ENCODE measurements around the gene HSPA6.
"Not testable (repeated sequence)": the region's sequence is repeated elsewhere in the genome, so short reads cannot be mapped to it uniquely, and the experiment has no call there.

The HSPA6 gene

DNA sequence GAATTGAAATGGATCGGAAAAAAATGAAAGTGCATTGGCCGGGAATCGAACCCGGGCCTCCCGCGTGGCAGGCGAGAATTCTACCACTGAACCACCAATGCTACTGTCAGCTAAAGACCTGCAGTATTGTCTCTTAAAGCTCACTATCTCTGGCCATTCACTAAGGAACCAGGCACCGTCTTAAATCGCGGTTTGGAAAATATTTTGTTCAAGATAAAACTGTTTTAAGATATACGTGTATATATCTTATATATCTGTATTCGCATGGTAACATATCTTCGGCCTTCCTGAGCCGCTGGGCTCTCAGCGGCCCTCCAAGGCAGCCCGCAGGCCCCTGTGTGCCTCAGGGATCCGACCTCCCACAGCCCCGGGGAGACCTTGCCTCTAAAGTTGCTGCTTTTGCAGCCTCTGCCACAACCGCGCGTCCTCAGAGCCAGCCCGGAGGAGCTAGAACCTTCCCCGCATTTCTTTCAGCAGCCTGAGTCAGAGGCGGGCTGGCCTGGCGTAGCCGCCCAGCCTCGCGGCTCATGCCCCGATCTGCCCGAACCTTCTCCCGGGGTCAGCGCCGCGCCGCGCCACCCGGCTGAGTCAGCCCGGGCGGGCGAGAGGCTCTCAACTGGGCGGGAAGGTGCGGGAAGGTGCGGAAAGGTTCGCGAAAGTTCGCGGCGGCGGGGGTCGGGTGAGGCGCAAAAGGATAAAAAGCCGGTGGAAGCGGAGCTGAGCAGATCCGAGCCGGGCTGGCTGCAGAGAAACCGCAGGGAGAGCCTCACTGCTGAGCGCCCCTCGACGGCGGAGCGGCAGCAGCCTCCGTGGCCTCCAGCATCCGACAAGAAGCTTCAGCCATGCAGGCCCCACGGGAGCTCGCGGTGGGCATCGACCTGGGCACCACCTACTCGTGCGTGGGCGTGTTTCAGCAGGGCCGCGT, at the start of gene HSPA6:
TSS of gene HSPA6 (plus strand) at position 724 of the 925 bp plus-strand sequence. CDS start at position 843, 119 bp downstream.
- DNase-seq (ENCODE audit: low read depth, low spot score): peak; percentile 86

DNA sequence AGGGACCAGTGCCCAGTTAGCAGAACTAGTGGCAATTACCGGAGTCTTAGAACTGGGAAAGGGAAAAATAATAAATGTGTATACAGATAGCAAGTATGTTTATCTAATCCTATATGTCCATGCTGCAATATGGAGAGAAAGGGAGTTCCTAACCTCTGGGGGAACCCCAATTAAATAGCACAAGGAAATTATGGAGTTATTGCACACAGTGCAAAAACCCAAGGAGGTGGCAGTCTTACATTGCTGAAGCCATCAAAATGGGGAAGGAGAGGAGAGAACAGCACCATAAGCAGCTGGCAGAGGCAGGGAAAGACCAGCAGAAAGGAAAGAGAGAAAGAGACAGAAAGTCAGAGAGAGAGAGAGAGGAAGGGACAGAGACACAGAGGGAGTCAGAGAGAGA, 46.6 kb upstream of the HSPA6 start:
- not testable (repeated sequence) for DNase-seq (ENCODE audit: low read depth, low spot score)

DNA sequence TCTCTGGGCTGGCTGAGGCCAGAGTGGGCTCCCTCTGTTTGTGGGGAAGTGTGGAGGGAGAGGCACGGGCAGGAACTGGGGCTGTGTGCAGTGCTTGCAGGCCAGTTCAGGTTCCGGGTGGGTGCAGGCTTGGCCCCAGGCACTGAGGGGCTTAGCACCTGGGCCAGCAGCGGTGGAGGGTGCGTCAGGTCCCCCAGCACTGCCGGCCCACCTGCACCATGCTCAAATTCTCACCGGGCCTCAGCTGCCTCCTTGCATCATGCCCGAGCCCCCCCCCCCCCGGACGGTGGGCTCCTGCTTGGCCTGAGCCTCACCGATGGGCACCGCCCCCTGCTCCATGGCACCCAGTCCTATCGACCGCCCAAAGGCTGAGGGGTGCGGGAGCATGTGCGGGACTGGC, 45.4 kb upstream of the HSPA6 start:
- no peak for DNase-seq (ENCODE audit: low read depth, low spot score)

DNA sequence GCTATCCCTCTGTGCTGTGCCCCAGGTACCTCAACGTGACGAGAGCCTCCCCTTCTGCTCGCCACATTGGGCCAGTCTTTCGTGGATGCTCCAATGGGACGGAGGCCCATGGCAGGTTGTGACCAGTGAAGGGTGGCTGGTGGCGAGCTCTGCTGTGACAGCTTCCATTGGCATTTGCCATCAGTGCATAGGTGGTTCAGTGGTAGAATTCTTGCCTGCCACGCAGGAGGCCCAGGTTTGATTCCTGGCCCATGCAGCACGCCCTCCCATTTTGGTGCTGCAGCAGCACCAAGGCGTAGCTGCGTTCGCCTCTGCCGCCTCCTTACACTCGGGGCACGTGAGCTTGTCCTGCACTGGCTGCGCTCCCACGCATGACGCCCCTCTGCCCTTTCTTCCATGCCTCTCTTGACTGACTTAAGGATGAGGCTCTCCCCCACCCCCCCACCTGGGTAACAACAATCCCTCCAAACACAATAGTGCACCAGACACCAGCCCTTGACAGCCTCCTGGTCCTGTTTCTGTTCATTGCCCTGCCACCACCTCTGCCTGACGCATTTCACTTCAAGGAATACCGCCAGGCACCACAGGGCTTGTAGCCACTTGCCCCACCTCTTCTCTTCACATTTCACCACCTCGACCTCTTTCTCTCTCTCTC, 43.8 kb upstream of the HSPA6 start:
- no peak for DNase-seq (ENCODE audit: low read depth, low spot score)

DNA sequence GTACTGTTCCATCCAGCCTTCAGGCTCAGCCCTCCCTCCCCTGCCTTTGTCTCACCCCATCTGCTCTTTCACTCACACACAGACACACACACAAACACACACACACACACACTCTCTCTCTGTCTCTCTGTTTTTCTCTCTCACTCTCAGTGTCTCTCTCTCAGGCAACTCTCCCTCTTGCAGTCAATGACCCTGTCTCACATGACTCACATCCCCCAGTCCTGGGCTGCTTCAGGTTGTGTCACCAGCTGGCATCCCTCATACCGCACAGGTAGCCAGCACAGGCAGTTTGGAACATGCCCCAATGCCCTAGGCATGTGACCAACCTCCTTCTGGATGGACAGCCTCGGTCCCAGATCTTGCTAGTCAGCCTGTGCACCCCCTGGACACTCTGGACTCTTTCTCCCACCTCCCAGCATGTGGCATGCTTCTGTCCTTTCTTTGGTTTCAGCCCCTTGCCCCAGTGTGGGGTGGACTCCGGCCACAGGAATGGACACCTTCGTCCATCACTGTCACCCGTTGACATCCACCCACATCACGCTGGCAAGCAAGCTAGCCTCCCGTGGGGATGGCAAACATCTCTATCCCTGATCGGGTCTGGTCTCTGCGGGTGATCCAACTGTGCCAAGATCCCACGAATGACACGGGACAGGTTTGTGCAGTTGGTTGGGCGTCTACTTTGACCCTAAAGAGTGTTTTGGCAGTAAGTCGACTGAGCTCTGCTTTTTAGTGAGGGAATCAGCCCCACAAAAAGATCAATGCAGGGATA, 42.5 kb upstream of the HSPA6 start:
- DNase-seq (ENCODE audit: low read depth, low spot score): no peak

DNA sequence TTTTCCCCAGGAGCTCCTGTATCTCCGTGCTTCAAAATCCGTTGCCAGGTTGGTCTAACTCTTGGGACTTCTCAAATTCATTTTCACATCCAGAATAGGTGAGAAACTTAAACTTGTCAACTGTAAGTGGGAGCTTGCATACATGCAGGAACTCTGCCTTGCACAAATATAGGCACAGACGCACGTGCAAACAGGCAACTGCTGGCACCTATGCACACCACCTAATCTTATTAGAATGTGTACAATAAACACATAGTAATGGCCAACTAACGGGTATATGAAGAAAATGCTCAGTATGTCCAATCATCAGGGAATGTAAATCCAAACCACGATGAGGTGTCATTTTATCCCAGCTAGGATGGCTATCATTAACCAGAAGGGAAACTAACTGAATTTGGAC, 41.7 kb upstream of the HSPA6 start:
- no peak for DNase-seq (ENCODE audit: low read depth, low spot score)

DNA sequence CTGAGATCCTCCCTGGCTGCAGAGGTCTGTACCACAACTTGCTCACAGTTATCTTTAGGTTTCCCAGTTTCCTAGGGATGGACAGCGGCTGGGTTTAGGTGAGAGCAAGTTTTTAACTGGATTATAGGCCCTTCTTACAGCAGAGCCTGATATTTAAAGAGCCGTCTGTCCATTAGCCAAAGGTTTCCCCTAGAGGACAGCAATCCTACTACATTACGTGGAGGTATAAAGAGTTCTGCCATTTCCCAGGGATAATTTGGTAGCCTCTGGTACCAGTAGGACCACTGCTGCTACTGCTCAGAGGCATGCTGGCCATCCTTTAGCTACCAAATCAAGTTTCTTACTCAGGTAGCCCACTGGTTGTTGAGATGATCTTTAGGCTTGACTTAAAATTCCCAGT, 41.0 kb upstream of the HSPA6 start:
- no peak for DNase-seq (ENCODE audit: low read depth, low spot score)

DNA sequence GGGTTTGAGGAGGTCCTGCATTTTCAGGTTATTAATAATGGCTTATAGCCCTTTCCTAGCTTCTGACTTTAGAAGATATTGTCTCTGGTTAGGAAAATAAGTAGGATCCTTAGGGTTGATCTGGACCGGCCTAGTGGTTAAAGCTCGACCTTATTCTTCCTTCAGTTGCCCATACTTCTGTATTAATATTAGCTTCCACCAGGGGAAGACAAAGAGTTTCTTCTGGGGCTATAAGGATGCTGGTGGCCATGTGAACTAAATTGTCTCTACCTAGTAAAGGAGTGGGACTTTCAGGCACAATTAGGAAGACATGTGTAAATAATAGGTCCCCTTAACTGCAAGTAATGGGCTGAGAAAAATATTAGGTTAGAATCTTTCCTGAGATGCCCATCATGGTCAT, 39.7 kb upstream of the HSPA6 start:
- DNase-seq (ENCODE audit: low read depth, low spot score): no peak

DNA sequence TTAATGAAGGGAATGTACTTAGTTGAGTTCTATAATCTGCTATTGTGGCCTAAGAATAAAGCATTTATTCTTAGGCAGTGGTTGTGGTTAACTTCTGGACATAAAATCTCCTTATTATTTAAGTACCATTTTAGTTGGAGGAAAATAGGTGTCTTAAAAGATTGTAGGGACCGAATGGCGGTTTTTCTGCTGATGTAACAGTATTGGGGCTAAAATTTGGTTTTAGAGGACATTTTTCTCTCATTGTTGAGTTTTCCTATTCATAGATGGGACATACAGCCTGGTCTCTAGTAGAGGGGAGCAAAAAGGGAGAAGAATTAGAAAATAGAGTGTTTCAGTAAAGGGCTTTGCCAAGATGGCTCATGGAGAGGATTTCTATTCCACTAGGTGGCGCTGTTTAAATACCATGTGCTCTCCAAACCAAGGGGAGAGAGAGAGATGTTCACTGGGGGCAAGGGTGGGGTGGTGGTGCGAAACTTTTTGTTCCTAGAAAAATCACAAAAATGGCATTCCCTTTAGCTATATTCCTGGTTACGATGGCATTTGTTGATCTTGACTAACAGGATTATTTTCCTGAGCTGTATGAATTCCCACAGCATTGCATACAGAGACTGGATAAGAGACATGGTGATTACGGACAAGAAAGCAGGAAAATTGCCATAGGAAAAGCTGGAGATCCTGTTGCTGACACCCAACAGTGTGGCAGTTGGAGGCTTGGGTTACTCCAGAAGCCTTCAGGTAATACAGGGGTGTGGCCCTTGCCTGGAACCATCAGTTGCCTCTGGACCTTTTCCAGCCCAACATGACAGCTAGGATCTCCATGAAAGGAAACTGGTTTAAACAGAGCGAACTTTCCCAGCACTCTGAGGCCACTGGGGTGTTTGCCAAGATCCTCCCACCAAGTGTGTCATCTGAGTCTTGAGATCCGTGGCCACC, 37.3 kb upstream of the HSPA6 start:
- DNase-seq (ENCODE audit: low read depth, low spot score): peak; percentile 56

DNA sequence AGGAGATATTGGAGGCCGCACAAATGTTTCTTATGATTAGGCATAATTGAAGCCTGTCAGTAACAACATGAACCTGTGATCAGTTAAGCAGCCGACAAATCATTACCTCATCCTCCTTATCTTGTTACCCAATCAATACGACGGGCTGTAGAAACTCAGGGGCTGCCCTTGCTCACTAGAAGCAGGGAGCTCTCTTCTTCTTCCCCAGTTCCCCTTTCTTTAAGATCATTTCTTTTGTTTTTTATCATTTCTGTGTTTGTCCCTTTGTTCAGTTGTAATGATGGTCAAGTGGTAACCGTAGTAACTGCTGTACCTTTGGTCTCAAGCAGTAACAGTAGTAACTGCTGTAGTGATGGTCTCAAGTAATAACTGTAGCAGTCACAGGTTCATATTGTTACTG, 32.9 kb upstream of the HSPA6 start:
- no peak for DNase-seq (ENCODE audit: low read depth, low spot score)

DNA sequence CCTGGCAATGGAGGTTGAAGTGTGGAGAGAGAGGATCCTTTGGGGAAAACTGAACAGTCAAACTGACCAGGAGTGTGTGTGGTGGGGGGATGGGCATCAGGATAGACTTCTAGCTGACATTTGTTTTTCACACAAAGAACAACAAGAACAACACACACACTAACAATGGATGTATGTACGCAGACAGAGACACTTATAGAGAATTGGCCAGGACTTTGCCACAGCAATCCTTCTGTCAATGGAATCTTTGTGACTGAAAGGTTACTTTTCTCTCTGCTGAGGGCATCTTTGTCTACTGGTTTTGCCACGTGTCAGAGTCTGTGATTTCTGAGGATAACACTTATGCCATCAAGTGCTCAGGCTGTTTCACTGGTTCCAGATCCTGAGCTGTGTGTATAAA, 31.5 kb upstream of the HSPA6 start:
- no peak for DNase-seq (ENCODE audit: low read depth, low spot score)

DNA sequence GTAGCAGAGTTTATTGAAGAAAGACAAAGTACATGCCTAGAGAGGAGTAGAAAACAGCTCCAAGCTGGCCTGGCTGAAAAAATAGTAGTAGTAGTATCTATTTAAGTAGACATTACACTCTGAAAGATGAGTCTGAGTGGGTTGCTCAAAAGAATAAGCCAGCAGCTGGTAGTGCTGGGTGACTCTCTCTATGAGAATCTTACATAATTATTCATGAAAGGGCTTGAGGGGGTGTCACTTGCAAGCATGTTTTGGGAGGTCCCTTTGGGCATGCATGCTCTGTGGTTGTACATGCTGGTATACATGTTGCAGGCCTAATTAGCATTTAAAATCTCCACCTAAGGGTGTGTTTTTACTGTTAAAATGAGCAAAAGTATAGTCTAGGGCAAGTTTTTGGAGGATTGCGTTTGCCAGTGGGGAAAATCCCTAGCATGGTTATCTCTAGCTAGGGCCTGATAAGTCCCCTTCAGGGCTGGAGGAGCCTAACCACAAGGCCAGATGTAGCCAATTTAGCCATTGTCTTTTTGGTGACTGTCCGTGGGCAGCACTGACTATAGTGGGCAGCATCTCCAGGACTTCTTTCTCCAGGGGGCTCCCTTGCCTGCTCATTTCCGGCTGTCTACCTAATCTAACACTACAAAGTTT, 30.1 kb upstream of the HSPA6 start:
- DNase-seq (ENCODE audit: low read depth, low spot score): no peak

DNA sequence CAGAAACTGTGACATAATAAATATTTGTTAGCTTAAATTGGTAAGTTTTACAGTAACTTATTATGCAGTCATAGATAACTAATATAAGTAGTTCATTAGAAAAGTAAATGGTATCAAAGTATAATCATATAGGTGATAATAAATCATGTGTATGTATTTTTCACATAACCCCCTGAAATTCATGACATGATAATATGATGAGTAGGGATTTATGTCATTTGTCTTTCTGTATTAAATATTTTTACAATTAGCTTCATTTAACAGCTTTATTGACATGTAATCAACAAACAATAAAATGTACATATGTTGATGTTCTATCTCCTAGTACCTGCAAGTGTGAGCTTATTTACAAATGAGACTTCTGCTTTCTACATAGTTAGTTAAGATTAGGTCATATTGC, 28.9 kb upstream of the HSPA6 start:
- DNase-seq (ENCODE audit: low read depth, low spot score): no peak

DNA sequence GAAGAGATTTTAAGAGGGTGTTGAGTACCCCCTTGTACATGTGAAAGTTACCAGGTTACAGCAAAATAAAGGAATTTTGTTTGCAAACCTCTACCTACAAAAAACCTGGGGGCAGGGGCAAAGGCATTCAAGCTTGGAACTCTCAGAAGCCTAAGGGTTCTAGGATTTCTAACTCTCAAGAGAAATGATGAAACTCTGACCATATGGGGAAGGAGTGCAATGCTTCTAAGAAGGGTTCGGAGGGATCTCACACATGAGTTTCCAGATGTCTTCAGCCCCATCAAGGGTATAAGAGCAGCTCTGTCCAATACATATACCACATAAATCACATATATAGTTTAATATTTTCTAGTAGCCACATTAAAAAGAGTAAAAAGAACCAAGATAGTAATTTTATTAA, 26.4 kb upstream of the HSPA6 start:
- no peak for DNase-seq (ENCODE audit: low read depth, low spot score)

DNA sequence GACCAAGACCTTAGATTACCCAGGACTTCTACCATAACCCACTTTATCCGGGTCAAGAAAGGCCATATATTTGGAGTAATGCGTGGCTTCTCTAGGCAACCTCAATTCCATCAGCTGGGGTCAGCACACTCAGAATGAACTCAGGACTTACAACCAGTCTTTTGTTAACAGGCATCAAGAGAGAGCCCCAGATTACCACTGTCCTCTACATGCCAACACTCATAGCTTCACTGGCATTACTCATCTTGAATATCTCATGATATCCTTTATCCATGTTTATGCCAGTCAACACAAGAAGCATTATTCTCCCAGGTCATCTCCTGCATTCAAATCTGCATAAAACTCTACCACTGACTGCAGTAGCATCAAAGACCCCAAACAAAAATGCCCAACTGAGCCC, 25.7 kb upstream of the HSPA6 start:
- DNase-seq (ENCODE audit: low read depth, low spot score): no peak

DNA sequence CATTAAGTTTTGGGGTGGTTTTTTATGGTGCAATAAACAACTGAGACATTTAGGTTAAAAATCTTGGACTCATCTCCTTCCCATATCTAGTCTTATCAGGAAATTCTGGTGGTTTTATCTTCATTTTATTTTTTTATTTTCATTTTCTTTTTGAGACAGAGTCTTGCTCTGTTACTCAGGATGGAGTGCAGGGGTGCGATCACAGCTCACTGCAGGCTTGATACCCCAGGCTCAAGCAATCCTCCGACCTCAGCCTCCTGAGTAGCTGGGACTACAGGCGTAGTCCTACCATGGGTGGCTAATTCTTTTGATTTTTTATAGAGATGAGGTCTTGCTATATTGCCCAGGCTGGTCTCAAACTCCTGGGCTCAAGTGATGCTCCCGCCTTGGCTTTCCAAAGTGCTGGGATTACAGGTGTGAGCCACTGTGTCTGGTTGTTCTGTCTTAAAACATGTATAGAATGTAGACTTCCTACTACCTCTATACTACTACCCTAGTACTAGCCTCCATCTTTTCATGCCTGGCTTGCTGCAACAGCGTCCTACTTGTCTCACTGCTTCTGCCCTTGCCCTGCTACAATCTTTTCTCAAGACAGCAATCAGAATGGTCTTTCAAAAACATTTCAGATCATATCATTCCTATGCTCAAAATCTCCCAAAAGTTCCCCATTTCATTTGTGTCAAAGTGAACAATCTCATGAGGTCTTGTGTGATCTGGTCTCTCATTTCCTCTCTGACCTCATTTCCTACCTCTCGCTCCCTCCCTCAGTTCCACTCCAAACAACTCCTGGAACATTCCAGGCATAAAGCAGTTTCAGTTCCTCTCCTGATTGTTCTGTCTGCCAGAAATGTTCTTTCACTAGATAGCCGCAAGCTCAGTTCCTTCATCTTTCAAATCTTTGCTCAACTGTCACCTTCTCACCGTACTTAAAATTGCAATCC, 25.0 kb upstream of the HSPA6 start:
- DNase-seq (ENCODE audit: low read depth, low spot score): no peak

DNA sequence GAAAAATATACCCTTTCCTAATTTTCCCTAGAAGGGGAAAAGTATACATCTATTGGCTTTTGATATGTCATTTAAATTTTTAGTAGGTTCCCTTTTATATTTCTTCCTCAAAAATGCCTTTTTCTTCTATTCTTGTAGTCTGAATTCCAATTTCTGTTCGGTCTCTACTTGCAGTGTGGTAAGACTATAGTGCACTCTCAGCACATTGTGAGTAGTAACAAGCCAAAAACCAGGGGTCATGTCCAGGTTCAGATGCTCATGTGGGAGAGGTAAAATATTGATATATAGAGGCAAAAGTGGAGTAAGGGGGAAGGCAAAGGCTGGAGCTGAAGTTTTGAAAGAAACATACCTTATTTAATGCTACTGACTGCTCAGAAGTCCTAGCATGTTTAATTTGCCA, 23.1 kb upstream of the HSPA6 start:
- no peak for DNase-seq (ENCODE audit: low read depth, low spot score)

DNA sequence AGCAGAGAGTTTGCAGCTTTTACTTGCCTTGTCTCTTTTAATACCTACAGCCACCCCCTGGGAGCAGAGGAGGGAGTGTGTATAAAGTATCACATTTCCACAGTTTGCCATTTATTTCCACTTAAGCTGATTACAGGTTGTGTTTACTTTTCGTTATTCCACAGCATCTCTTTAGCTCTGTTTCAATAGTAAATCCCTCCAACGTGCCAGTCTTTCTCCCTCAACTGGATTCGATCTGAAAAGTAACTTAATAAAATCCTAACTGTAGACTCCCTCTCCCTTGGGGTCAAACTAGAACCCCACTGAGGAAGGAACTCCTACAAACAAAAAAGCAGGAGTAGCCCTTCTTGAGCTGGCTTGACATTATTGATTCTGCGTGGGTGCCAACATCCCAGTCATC, 22.2 kb upstream of the HSPA6 start:
- no peak for DNase-seq (ENCODE audit: low read depth, low spot score)

DNA sequence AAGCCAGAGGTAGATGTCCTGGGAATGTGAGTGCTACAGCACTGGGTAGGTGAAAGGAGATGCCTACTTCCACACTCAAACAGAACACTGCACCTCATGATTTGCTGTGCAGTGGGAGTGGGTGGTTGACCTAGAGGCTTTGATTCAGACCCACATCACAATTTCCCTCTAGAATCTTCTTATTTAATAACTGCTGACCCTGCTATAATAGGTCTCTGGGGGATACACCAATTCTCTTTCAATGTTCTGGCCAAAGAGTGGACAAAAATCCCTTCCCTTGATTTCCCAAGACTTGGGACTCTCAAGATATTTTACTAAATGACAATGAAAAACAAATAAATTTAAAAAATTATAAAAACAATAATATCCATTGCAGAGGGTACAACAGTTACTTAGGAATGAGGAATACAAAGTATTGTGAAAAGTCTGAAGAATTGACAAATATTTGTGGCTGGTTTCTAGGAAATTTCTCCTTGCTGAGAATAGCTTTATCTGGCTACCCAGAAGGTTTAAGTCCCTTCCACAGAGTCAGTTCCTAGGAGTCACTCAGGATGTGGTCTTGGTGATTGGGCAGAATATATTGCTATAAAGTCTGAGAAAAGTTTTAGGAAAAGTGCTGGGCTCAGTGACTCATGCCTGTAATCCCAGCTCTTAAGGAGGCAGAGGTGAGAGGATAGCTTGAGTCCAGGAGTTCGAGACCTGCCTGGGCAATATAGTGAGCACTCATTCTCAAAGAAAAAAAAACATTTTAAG, 21.5 kb upstream of the HSPA6 start:
- no peak for DNase-seq (ENCODE audit: low read depth, low spot score)

Data from astrocyte of the hippocampus (primary cell).